Fibroblast of lung (primary cell): ENCODE measurements around the gene ARHGEF26.

ENCODE experiments used
- CTCF ChIP-seq, 2 donors: IDR thresholded peaks in 1 of 2; conservative IDR thresholded peaks in 1 of 2; 1 replicate in 1 of 2; 2 replicates in 1 of 2; pipeline ENCODE4 v1.5.1; 2011 to 2012; ENCODE audit warnings: low read length in 2 of 2, control low read depth in 1 of 2, inconsistent platforms in 1 of 2, low read depth in 1 of 2, mild to moderate bottlenecking in 1 of 2
- EZH2 ChIP-seq: IDR thresholded peaks from 2 replicates; pipeline ENCODE4 v1.5.1; 2012; ENCODE audit warnings: low read length, control low read depth, mild to moderate bottlenecking; ENCODE audit errors: missing control alignments

DNA sequence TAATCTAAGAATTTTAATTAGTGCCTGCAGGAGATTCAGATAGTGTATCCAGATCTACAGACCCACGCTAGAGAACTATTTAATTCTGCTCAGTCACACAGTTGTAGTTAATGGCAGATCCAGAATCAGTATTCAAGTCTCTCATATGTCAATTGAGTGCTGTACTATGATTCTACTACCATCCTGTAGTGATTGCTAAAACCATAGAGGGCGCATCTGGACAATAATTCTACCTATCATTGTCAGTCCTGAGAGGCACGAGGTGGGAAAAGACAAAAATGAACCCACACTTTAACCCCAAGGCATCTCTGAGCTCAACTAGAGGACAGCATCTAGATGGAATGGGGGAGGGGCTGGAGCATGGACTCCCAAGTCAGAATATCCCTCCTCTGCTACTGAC, 180.4 kb downstream of the ARHGEF26 start:
- TF ChIP-seq CTCF (conservative IDR thresholded peaks at IDR 0.05 in 1 of 2, IDR thresholded peaks at IDR 0.05 in 1 of 2; ENCODE audit: low read depth in 1 of 2, low read length in 2 of 2) = no peak
- TF ChIP-seq EZH2 = no peak
